Large intestine (tissue), 3 donors: ENCODE measurements around the gene PKNOX1. TPM values are rescaled to one million over a fixed set of nuclear protein-coding genes. Genes with fewer than 3 reads are reported as not detected.
"Not testable (repeated sequence)": the region's sequence is repeated elsewhere in the genome, so short reads cannot be mapped to it uniquely, and the experiment has no call there.

Source experiments
- DNase-seq, 2 donors: peaks; one replicate each; pipeline versions ENCODE4 v3.0.0 to v3.0.0-alpha.2; 2013
- H3K27ac ChIP-seq: one replicate; pipeline ENCODE4 v1.5.1; 2013; ENCODE audit warnings: low read length
- H3K27me3 ChIP-seq: 2 replicates; pipeline ENCODE4 v1.6.1; 2013; ENCODE audit warnings: low read length; ENCODE audit not compliant: control insufficient read depth, insufficient read depth
- H3K36me3 ChIP-seq: 2 replicates; pipeline ENCODE4 v1.6.1; 2013; ENCODE audit warnings: low read length; ENCODE audit not compliant: control insufficient read depth, insufficient read depth
- H3K4me1 ChIP-seq: one replicate; pipeline ENCODE4 v1.6.1; 2013; ENCODE audit warnings: low read length; ENCODE audit not compliant: control insufficient read depth, insufficient read depth
- H3K4me3 ChIP-seq: one replicate; pipeline ENCODE4 v1.5.1; 2013; ENCODE audit warnings: low read length
- H3K9me3 ChIP-seq: one replicate; pipeline ENCODE4 v1.6.1; 2013; ENCODE audit warnings: mild to moderate bottlenecking, low read depth, low read length, moderate library complexity; ENCODE audit not compliant: control insufficient read depth
- WGBS: methylation state at CpG from one replicate; pipeline ENCODE4 v1.1.5; 2013; ENCODE audit warnings: low lambda C conversion rate; ENCODE audit not compliant: insufficient coverage; 5-methylcytosine and 5-hydroxymethylcytosine counted together
- polyA plus RNA-seq: library from polyadenylated mRNA; unstranded; fragments of 120-200 nt; gene quantifications from one replicate; pipeline ENCODE4 v1.2.1, GENCODE V29; 2013

The PKNOX1 gene
- polyA plus RNA-seq, 1 donor: 12.0 TPM

DNA sequence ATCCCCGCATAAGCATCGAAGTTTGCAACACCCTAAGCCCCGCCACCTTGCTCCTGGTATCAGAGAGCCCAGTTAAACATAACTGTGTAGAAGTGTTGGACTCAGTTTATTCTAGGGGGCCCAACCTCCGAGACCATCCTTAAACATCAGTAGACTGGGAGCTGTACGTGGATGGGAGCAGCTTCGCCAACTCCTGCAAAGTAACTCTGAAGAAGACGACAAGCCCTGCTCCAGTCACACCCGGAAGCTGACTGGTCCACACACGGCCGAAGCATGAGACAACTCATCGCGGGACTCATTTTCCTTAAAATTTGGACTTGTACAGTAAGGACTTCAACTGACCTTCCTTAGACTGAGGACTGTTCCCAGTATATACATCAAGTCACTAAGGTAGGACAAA, 40.4 kb upstream of the PKNOX1 start:
- WGBS: no CpG with 5 or more reads among the region's 12 CpGs
- H3K36me3 ChIP-seq, H3K4me1 ChIP-seq, DNase-seq, H3K27me3 ChIP-seq, H3K9me3 ChIP-seq, H3K27ac ChIP-seq, H3K4me3 ChIP-seq: not testable (repeated sequence)

DNA sequence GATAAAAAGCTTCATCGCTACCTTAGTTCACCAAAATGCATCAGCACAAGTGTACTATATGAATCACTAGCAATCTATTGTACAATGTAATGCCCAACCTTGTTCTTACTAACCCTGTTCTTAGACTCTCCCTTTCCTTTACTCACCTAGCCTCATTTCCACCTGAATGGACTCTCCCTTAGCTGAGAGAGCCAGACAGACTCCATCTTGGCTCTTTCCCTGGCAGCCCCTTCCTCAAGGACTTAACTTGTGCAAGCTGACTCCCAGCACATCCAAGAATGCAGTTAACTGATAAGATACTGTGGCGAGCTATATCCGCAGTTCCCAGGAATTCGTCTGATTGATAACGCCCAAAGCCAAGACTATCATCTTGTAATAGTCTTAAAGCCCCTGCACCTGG, 38.0 kb upstream of the PKNOX1 start:
- H3K36me3 ChIP-seq, DNase-seq, H3K27me3 ChIP-seq, H3K27ac ChIP-seq, H3K4me1 ChIP-seq, H3K9me3 ChIP-seq, H3K4me3 ChIP-seq: not testable (repeated sequence)
- no CpG with 5 or more reads among the region's 5 CpGs for WGBS

DNA sequence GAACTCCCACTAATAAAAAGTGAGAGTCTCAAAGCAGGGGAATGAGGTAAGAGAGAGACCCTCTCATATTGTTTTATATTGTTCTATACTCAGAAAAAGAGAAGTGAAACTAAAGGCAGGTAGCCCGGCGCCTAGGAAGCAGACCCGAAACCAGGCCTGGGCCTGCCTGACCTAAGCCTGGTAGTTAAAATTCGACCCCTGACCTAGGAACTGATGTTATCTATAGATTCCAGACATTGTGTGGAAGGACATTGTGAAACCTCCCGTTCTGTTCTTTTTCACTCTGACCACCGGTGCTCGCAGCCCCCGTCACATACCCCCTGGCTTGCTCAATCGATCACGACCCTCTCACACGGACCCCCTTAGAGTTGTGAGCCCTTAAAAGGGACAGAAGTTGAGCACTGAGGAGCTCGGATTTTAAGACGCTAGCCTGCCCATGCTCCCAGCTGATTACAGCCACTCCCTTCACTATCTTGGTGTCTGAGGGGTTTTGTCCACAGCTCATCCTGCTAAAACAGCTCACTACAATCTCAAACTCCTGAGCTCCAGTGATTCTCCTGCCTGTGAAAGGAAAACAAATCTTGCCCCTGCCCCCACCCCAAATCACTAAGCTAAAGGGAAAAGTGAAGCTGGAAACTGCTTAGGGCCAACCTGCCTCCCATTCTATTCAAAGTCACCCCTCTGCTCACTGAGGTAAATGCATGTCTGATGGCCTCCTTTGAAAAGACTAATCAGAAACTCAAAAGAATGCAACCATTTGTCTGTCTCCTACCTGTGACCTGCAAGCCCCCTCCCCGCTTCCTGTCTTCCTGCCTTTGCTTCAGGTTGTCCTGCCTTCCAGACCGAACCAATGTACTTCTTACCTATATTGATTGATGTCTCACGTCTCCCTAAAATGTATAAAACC, 37.1 kb upstream of the PKNOX1 start:
- WGBS: no CpG with 5 or more reads among the region's 16 CpGs
- H3K27ac ChIP-seq, H3K27me3 ChIP-seq: not testable (repeated sequence)

DNA sequence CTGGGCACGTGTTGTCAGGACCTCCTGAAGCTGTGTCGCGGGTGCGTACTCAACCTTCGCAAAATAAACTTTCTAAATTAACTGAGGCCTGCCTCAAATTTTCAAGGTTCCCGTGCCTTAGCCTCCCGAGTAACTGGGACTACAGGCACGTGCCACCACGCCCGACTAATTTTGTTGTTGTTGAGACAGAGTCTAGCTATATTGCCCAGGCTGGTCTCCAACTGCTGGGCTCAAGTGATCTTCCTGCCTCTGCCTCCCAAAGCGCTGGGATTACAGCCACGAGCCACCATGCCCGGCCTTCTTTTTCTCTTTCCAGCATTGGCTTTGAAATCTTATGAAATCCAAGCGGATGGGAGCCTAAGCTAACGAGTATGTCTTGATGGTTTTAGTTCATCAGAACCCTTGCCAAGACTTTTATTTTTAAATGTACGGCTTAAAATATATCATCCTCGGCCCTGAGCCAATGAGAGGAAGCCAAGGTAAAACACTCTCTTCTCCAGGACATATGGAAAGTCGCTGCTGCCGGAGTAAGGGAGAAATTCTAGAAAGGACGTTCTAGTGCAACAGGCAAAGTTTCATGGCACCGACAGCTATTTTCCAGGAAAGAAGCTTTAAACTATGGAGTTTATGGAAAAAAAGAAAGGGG, 36.3 kb upstream of the PKNOX1 start:
- H3K9me3 ChIP-seq: no peaks in the 10 kb centered on the region
- no peaks in the 10 kb centered on the region for H3K27me3 ChIP-seq
- WGBS: 98% methylated on average over 6 of the region's 21 CpGs
- peaks cover 2% of the 10 kb centered on the region for H3K4me1 ChIP-seq
- no peak overlapping the region for H3K4me3 ChIP-seq
- DNase-seq: no peak
- H3K27ac ChIP-seq: no peak overlapping the region
- H3K36me3 ChIP-seq: no peaks in the 10 kb centered on the region

More for the DNA sequence above, 37.1 kb upstream of the PKNOX1 start:
- not testable (repeated sequence) for H3K36me3 ChIP-seq, H3K9me3 ChIP-seq, H3K4me1 ChIP-seq, H3K4me3 ChIP-seq, DNase-seq

DNA sequence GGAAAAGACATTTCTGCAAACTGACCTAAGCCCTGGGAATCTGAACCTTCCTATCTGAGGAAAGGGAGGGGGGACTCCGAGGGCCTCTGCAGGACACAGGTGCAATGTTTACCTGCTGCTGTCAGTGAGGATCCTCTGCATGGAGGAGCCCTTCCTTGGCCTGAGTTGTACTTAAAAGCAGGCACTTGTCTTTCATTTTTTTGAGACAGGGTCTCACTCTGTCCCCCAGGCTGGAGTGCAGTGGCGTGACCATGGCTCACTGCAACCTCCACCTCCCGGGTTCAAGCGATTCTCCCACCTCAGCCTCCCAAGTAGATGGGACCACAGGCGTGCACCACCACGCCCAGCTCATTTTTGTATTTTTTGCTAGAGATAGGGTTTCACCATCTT, 35.8 kb upstream of the PKNOX1 start:
- not testable (repeated sequence) for H3K4me1 ChIP-seq, H3K4me3 ChIP-seq, H3K27ac ChIP-seq, H3K9me3 ChIP-seq, DNase-seq, H3K36me3 ChIP-seq, H3K27me3 ChIP-seq
- WGBS: no CpG with 5 or more reads among the region's 6 CpGs

DNA sequence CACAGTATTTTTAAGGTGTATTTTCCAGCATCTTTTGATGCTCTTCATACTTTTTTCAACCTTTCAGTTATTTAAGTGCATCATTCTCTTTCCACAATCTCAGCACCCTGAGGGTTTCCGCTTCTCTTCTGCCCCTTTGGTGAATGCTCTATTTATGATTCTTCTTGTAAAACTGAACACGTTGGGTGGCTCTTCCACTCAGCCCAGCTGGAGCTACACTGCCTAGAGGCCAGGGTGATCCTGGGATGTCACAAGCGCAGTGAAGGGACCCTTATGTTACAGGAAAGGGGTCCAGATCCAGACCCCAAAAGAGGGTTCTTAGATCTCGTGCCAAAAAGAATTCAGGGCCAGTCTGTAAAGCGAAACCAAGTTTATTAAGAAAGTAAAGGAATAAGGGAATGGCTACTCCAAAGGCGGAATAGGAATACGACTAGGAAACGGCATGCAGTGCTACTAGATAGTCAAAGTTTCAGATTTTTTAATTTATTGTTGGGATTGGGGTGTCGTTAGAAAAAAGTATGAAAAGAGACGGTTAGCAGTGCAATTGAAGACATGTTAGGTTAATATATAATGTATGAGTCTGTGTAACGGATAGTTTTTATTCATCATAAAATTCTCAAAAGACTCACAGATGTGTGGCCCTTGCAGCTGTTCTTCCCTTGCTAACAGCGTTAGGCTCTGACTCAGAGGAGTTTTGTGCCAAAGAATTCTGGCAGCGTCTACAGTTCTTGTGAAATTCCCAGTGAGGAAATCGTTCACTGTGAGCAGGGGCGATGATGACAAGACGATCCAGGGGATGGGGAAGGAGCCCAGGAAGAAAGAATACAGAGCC, 34.6 kb upstream of the PKNOX1 start:
- Histone ChIP-seq H3K27me3 (no peaks in the 10 kb centered on the region), H3K9me3 (no peaks in the 10 kb centered on the region), H3K36me3 (no peaks in the 10 kb centered on the region), H3K27ac (peak overlapping the region; percentile 10), H3K4me3 (no peak overlapping the region), H3K4me1 (no peaks in the 10 kb centered on the region)
- peak; percentile 54 to 63 for DNase-seq
- WGBS: 86% methylated on average over 9 of the region's 16 CpGs

DNA sequence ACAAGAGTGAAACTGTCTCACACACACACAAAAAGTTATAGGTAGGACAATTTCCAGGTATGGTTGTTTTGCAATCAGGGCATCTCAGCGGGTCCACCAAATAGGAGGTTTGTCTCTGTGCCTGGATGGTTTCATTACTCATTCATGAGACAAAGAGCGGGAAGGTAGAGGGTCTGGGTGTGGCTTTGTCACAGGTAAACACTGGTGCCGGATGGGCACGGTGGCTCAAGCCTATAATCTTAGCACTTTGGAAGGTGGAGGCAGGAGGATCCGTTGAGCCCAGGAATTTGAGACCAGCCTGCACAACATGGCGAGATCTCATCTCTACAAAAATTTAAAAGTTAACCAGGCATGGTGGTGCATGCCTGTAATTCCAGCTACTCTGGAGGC, 32.7 kb upstream of the PKNOX1 start:
- Histone ChIP-seq H3K4me3 (no peak overlapping the region), H3K27me3 (no peaks in the 10 kb centered on the region), H3K9me3 (no peaks in the 10 kb centered on the region), H3K27ac (no peak overlapping the region), H3K4me1 (no peaks in the 10 kb centered on the region), H3K36me3 (no peaks in the 10 kb centered on the region)
- no CpG with 5 or more reads among the region's 6 CpGs for WGBS
- DNase-seq: no peak

DNA sequence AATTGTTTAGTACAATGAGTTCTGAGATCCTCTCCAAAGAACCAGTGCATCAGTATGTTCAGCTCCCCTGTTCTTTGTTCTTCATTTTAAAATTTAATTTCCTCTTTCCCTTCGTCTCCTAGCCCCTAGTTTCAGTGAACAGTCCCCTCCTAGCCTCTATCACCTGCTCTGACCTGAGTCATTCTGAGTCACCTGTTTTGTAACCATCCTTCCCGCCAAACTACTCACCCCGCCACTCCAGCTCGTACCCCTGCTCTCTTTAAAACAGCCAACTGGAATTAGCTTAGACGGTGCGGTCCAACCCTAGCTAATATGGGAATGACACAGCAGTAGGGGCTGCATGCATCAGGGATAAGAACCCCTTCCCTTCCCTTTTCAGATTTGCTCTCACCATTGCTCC, 32.1 kb upstream of the PKNOX1 start:
- H3K9me3 ChIP-seq: no peaks in the 10 kb centered on the region
- no peaks in the 10 kb centered on the region for H3K36me3 ChIP-seq
- H3K27ac ChIP-seq: no peak overlapping the region
- no peak for DNase-seq
- WGBS: 83% methylated on average over 1 of the region's 6 CpGs
- H3K4me1 ChIP-seq: no peaks in the 10 kb centered on the region
- no peak overlapping the region for H3K4me3 ChIP-seq
- H3K27me3 ChIP-seq: no peaks in the 10 kb centered on the region

DNA sequence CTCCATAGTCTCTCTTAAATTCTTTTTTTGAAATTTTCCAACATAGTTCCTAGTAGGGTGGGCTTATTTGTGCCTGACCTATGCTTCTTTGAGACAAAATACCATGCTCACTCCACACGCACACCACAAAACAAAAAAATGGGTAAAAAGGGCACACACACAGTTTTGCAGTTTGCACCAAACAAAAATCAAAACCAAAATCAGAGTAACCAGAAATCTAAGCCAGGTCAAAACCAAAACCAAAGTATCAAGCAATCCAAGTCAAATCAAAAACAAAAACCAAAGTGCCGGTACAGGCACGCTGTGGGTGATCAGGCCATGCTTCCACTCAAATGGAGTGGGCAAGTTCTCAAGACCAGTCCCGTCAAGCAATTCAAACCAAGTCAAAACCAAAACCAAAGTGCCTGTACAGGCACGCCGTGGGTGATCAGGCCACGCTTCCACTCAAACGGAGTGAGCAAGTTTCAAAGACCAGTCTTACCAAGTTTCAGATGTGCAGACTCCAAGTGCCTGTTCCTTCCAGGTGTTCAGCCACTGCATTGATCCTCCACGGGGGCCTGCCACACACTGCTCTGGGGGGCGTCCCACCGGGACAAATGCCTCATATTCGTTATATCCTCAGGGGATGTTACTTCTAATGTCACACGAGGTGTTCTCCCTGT, 25.1 kb upstream of the PKNOX1 start:
- not testable (repeated sequence) for H3K4me3 ChIP-seq, DNase-seq, H3K27ac ChIP-seq, H3K27me3 ChIP-seq, H3K4me1 ChIP-seq, H3K9me3 ChIP-seq, H3K36me3 ChIP-seq
- no CpG with 5 or more reads among the region's 13 CpGs for WGBS

DNA sequence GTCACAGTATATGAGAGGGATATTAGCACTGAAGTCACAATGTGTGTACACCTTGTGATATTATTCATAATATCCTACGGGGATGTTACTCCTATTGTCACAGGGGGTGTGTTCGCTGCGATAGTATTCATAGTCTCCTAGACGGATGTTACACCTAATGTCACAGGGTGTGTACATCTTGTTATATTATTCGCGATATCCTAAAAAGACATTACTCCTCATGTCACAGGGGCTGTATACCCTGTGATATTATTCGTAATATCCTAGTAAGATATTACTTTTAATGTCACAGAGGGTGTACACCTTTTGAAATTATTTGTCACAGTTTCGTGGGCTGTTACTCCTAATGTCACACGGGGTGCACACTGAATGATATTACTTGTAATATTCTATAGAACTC, 23.2 kb upstream of the PKNOX1 start:
- no CpG with 5 or more reads among the region's 9 CpGs for WGBS
- DNase-seq: not testable (repeated sequence)

More for the DNA sequence above, 23.2 kb upstream of the PKNOX1 start:
- not testable (repeated sequence) for H3K4me3 ChIP-seq, H3K27me3 ChIP-seq, H3K9me3 ChIP-seq, H3K4me1 ChIP-seq, H3K36me3 ChIP-seq, H3K27ac ChIP-seq
